Gastrocnemius medialis (tissue), 4 donors: Measurements from ENCODE around the gene SNX30. TPM values are rescaled to one million over a fixed set of nuclear protein-coding genes. Genes with fewer than 3 reads are reported as not detected.
A peak's percentile ranks its signal among the peaks of the same experiment; 100 is the strongest.

ENCODE experiments used
- ATAC-seq, 2 donors: fragments of 150-250 bp; one replicate each; pipeline ENCODE4 v1.9.1; 2016
- DNase-seq, 2 donors: peaks; one replicate each; pipeline ENCODE4 v3.0.0-alpha.2; 2019
- H3K27ac ChIP-seq, 4 donors: fragments of 200-600 bp; sonication (generic); 1 replicate in 1 of 4; 2 replicates in 3 of 4; pipeline ENCODE4 v1.5.1; 2016 to 2018; ENCODE audit warnings: mild to moderate bottlenecking in 2 of 4, moderate library complexity in 1 of 4
- H3K27me3 ChIP-seq, 3 donors: fragments of 200-600 bp; sonication (generic) in 2 of 3; 1 replicate in 1 of 3; 2 replicates in 2 of 3; pipeline versions ENCODE4 v1.5.1 to v1.6.0; 2016 to 2019; ENCODE audit warnings: mild to moderate bottlenecking in 1 of 3, moderate library complexity in 1 of 3
- H3K36me3 ChIP-seq, 2 donors: fragments of 200-600 bp; sonication (generic) in 1 of 2; one replicate each; pipeline ENCODE4 v1.5.1; 2017 to 2018
- H3K4me1 ChIP-seq, 2 donors: fragments of 200-600 bp; sonication (generic) in 1 of 2; one replicate each; pipeline ENCODE4 v1.5.1; 2016 to 2017; ENCODE audit warnings: mild to moderate bottlenecking in 2 of 2
- H3K4me3 ChIP-seq, 4 donors: fragments of 200-600 bp; sonication (generic) in 3 of 4; 1 replicate in 1 of 4; 2 replicates in 3 of 4; pipeline ENCODE4 v1.5.1; 2016 to 2019; ENCODE audit warnings: mild to moderate bottlenecking in 2 of 4
- H3K9me3 ChIP-seq, 3 donors: fragments of 200-600 bp; sonication (generic) in 2 of 3; 1 replicate in 1 of 3; 2 replicates in 2 of 3; pipeline ENCODE4 v1.5.1; 2016 to 2019
- POLR2A ChIP-seq, 2 donors: fragments of 450-650 bp; IDR thresholded peaks; one replicate each; pipeline ENCODE4 v1.6.1; 2017; ENCODE audit warnings: antibody characterized with exemption in 2 of 2, mild to moderate bottlenecking in 2 of 2, moderate library complexity in 2 of 2
- in situ Hi-C, 4 donors: fragments of 200-750 bp; cut with MboI; loops; one replicate each; pipeline versions ENCODE4 v1.15.0 to v1.8.0; 2017; ENCODE audit warnings: low sequenced_read_pairs in 4 of 4
- intact Hi-C: fragments of 100-400 bp; cut with DNase I; formaldehyde crosslinking; loops from one replicate; pipeline ENCODE4 v1.15.1; 2023; ENCODE audit warnings: low total_unique reads
- total RNA-seq, 4 donors: library from RNA; depleted of rRNA; stranded (reverse); fragments of >200 nt; gene quantifications; one replicate each; pipeline versions ENCODE4 v1.1.0 to v1.2.3, GENCODE V29; 2016
- TF ChIP-seq, protein P1 (sequence below), 5 experiments: fragments of 450-650 bp in 3 of 5; fragments of 200-600 bp in 2 of 5; sonication (generic) in 2 of 5; IDR thresholded peaks in 4 of 5; conservative IDR thresholded peaks in 1 of 5; 1 replicate in 4 of 5; 2 replicates in 1 of 5; pipeline ENCODE4 v1.5.1; 2016 to 2019; ENCODE audit warnings: antibody characterized with exemption in 5 of 5, mild to moderate bottlenecking in 3 of 5, moderate library complexity in 3 of 5

Gene SNX30
- total RNA-seq, 4 donors from 2014 or later: 2.3 to 6.1 (median 3.9) TPM

DNA sequence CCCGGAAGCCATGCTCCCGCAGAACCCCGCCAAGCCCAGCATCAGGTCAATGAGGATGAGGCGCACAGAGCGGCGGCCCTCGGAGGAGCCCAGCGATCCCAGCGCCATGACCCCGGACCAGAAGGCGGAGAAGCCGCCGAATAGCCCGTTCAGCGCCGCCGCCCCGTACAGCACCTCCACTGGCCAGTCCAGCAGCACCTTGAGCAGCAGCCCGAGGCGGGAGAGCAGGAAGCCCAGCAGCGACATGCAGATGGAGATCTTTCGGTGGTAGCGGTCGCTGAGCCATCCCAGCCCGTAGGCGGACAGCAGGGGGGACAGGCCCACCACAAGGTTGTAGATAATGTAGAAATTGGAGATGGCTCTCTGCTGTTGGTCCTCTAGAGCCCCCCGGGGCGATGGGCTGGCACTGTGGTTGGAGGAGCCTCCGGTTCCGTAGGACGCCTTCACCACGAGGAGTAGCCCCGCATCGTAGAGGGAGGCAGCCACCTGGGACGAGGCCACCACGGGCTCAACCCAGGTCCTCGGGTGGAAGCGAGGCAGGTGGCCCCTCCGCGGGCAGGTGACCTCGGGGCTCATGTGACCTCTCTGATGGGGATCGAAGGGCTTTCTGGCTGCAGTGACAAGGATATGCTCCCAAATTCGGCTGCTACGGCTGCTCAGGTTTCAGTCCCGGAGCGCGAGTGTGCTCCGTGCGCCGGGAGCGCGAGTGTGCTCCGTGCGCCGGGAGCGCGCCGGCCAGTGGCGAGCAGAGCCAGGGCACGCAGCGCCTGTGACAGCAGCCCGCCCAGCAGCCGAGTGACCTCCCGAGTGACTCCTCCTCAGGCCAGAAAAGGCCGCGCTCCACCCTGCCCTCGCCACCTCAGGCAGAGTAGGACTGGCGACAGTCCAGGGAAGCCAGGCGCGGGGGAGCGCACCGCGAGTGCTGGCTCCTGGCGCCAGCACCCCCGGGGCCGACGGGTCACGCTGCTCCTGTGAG lies 139.8 kb downstream of the SNX30 start, which contains the start of gene SLC46A2:
SLC46A2 (minus strand) TSS at position 771 of the 976 bp plus-strand sequence; CDS start at position 576, 195 bp downstream.
- ATAC-seq: no peak
- Histone ChIP-seq H3K27ac (no peak within 1 kb of the TSS), H3K4me1 (no peaks in the 10 kb centered on the region), H3K4me3 (peak within 1 kb of the TSS; percentile 38 to 46 (median 40)), H3K9me3 (no peaks in the 10 kb centered on the region), H3K36me3 (no peaks in the 10 kb centered on the region), H3K27me3 (no peaks in the 10 kb centered on the region)
- DNase-seq: no peak
- intact Hi-C loops: no loop called here
- TF ChIP-seq, protein P1, sequence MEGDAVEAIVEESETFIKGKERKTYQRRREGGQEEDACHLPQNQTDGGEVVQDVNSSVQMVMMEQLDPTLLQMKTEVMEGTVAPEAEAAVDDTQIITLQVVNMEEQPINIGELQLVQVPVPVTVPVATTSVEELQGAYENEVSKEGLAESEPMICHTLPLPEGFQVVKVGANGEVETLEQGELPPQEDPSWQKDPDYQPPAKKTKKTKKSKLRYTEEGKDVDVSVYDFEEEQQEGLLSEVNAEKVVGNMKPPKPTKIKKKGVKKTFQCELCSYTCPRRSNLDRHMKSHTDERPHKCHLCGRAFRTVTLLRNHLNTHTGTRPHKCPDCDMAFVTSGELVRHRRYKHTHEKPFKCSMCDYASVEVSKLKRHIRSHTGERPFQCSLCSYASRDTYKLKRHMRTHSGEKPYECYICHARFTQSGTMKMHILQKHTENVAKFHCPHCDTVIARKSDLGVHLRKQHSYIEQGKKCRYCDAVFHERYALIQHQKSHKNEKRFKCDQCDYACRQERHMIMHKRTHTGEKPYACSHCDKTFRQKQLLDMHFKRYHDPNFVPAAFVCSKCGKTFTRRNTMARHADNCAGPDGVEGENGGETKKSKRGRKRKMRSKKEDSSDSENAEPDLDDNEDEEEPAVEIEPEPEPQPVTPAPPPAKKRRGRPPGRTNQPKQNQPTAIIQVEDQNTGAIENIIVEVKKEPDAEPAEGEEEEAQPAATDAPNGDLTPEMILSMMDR (IDR thresholded peaks at IDR 0.05 in 4 of 5, conservative IDR thresholded peaks at IDR 0.05 in 1 of 5): no peak
- TF ChIP-seq POLR2A (IDR thresholded peaks at IDR 0.05): no peak
- in situ Hi-C loops: no loop called here

DNA sequence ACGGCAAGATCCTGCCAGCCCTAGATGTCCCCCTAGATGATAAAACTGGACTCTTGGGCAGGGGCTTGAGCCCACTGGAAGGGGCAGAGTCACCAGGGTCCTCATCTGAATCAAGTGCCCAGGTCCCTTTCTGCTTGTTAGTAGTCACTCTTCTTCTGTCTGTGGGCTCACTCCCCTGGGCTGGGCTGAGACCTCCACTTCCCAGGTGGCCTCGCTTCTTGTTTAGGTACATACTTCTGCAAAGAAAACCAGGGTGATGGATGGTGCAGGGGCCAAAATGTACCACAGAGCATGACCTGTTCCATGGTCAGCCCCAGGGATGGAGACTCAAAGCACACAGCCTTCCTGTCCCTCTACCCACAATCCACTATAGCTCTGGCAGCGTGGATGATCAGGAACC lies 141.0 kb downstream of the SNX30 start:
- DNase-seq (no peak), ATAC-seq (no peak)
- Histone ChIP-seq H3K4me3 (no peak overlapping the region), H3K36me3 (no peaks in the 10 kb centered on the region), H3K27ac (no peak overlapping the region), H3K27me3 (no peaks in the 10 kb centered on the region), H3K9me3 (no peaks in the 10 kb centered on the region), H3K4me1 (no peaks in the 10 kb centered on the region)
- in situ Hi-C loops: no loop called here
- intact Hi-C loops: no loop called here
- TF ChIP-seq POLR2A (IDR thresholded peaks at IDR 0.05): no peak
- TF ChIP-seq, protein P1 (IDR thresholded peaks at IDR 0.05 in 4 of 5, conservative IDR thresholded peaks at IDR 0.05 in 1 of 5): no peak

DNA sequence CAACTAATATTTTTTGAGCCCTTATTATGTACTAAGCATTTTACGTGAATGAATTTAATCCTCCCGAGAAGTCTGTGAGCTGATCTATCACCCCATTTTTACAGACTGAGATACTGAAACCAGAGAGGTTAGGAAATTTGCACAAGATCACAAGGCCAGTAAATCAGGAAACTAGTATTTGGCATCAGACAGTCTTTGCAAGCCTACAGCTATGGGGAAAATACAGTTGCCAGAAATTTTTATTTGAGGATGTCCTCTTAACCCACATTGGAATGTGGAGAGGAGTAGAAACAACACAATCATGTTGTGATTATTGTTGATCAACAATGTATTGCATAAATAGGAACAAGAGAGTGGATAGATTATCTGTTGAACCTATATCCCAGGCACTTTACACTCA lies 142.4 kb downstream of the SNX30 start:
- no peaks in the 10 kb centered on the region for H3K36me3 ChIP-seq
- H3K9me3 ChIP-seq: no peaks in the 10 kb centered on the region
- H3K27ac ChIP-seq: no peak overlapping the region
- DNase-seq (no peak), ATAC-seq (no peak)
- TF ChIP-seq POLR2A (IDR thresholded peaks at IDR 0.05): no peak
- TF ChIP-seq, protein P1 (IDR thresholded peaks at IDR 0.05 in 4 of 5, conservative IDR thresholded peaks at IDR 0.05 in 1 of 5): no peak
- in situ Hi-C loops (no loop called here), intact Hi-C loops (no loop called here)
- no peak overlapping the region for H3K4me3 ChIP-seq
- H3K27me3 ChIP-seq: no peaks in the 10 kb centered on the region
- H3K4me1 ChIP-seq: no peaks in the 10 kb centered on the region

DNA sequence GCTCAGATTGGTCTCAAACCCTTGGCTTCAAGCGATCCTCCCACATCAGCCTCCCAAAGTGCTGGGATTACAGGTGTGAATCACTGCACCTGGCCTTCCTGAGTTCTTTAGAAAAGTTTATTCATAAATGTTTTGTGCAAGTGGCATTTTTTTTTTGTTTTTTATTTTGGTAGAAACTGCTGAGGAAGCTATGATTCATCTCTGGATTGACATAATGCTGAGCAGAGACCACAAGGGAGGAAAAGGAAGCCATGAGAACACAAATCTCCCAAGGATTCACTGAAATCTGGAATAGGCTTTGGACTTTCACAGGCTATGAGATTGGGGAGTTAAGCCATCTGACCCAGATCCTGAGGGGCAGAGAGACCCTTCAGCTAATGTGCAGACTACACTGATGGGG lies 143.5 kb downstream of the SNX30 start:
- H3K27ac ChIP-seq: no peak overlapping the region
- in situ Hi-C loops (no loop called here), intact Hi-C loops (no loop called here)
- H3K4me3 ChIP-seq: no peak overlapping the region
- no peaks in the 10 kb centered on the region for H3K36me3 ChIP-seq
- ATAC-seq: no peak
- H3K27me3 ChIP-seq: no peaks in the 10 kb centered on the region
- H3K4me1 ChIP-seq: no peaks in the 10 kb centered on the region
- H3K9me3 ChIP-seq: no peaks in the 10 kb centered on the region
- TF ChIP-seq, protein P1 (IDR thresholded peaks at IDR 0.05 in 4 of 5, conservative IDR thresholded peaks at IDR 0.05 in 1 of 5): no peak
- no peak for TF ChIP-seq POLR2A (IDR thresholded peaks at IDR 0.05)
- no peak for DNase-seq
